ENCODE results near the gene NOD2. TPM values are rescaled to one million over a fixed set of nuclear protein-coding genes. Genes with fewer than 3 reads are reported as not detected.
A peak's percentile ranks its signal among the peaks of the same experiment; 100 is the strongest.

Gene NOD2
- total and polyA plus RNA-seq, 2 of the 13 experiments (the other 11 are each of a cell fraction or from before 2014, with no cell fraction given), result 0.27 to 0.81 TPM

GRCh38 chr16:50719401-50720337 is 26.3 kb downstream of the NOD2 start (continued):
- TF ChIP-seq TCF7L2 (IDR thresholded peaks at IDR 0.05; ENCODE audit: low read depth, low read length), result no peak
- TF ChIP-seq ZNF879 (CRISPR knock-in tag; IDR thresholded peaks at IDR 0.05), result no peak
- TF ChIP-seq ZNF230 (CRISPR knock-in tag; IDR thresholded peaks at IDR 0.05), result no peak
- TF ChIP-seq GABPB1 (CRISPR knock-in tag; IDR thresholded peaks at IDR 0.05), result peak; percentile 52; the same call in 1 of the 2 replicates
- peak; percentile 12; the same call in 1 of the 2 replicates for TF ChIP-seq HNF4A (CRISPR knock-in tag; IDR thresholded peaks at IDR 0.05)
- no peak for TF ChIP-seq ZFP36 (IDR thresholded peaks at IDR 0.05; ENCODE audit: borderline replicate concordance, low read depth, low read length, partially characterized antibody)
- 0 out of 2 replicates have a peak, but pooled peaks have one; percentile 27 for TF ChIP-seq HBP1 (CRISPR knock-in tag; IDR thresholded peaks at IDR 0.05; ENCODE audit: low read depth)
- peak; percentile 56 for TF ChIP-seq RBM39 (IDR thresholded peaks at IDR 0.05; ENCODE audit: low read depth, low read length, poor library complexity, severe bottlenecking)
- no peak for TF ChIP-seq HOXA9 (CRISPR knock-in tag; IDR thresholded peaks at IDR 0.05; ENCODE audit: borderline replicate concordance)
- TF ChIP-seq RXRA (CRISPR knock-in tag; IDR thresholded peaks at IDR 0.05), result peak; percentile 38; the same call in 1 of the 2 replicates
- TF ChIP-seq ZBTB7B (CRISPR knock-in tag; IDR thresholded peaks at IDR 0.05), result peak; percentile 36; the same call in 1 of the 2 replicates
- no peak for TF ChIP-seq ZNF557 (CRISPR knock-in tag; IDR thresholded peaks at IDR 0.05)
- TF ChIP-seq, protein P1, sequence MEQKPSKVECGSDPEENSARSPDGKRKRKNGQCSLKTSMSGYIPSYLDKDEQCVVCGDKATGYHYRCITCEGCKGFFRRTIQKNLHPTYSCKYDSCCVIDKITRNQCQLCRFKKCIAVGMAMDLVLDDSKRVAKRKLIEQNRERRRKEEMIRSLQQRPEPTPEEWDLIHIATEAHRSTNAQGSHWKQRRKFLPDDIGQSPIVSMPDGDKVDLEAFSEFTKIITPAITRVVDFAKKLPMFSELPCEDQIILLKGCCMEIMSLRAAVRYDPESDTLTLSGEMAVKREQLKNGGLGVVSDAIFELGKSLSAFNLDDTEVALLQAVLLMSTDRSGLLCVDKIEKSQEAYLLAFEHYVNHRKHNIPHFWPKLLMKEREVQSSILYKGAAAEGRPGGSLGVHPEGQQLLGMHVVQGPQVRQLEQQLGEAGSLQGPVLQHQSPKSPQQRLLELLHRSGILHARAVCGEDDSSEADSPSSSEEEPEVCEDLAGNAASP (CRISPR knock-in tag; IDR thresholded peaks at IDR 0.05; ENCODE audit: borderline replicate concordance), result peak; percentile 80; the same call in 1 of the 2 replicates
- no peak for TF ChIP-seq MIER2 (CRISPR knock-in tag; IDR thresholded peaks at IDR 0.05)
- TF ChIP-seq ZNF800 (CRISPR knock-in tag; IDR thresholded peaks at IDR 0.05), result no peak
- peak; percentile 43; the same call in 1 of the 2 replicates for TF ChIP-seq ETV5 (CRISPR knock-in tag; IDR thresholded peaks at IDR 0.05; ENCODE audit: borderline replicate concordance)
- TF ChIP-seq SRY (CRISPR knock-in tag; IDR thresholded peaks at IDR 0.05), result 0 out of 2 replicates have a peak, but pooled peaks have one; percentile 64
- TF ChIP-seq, protein P2, sequence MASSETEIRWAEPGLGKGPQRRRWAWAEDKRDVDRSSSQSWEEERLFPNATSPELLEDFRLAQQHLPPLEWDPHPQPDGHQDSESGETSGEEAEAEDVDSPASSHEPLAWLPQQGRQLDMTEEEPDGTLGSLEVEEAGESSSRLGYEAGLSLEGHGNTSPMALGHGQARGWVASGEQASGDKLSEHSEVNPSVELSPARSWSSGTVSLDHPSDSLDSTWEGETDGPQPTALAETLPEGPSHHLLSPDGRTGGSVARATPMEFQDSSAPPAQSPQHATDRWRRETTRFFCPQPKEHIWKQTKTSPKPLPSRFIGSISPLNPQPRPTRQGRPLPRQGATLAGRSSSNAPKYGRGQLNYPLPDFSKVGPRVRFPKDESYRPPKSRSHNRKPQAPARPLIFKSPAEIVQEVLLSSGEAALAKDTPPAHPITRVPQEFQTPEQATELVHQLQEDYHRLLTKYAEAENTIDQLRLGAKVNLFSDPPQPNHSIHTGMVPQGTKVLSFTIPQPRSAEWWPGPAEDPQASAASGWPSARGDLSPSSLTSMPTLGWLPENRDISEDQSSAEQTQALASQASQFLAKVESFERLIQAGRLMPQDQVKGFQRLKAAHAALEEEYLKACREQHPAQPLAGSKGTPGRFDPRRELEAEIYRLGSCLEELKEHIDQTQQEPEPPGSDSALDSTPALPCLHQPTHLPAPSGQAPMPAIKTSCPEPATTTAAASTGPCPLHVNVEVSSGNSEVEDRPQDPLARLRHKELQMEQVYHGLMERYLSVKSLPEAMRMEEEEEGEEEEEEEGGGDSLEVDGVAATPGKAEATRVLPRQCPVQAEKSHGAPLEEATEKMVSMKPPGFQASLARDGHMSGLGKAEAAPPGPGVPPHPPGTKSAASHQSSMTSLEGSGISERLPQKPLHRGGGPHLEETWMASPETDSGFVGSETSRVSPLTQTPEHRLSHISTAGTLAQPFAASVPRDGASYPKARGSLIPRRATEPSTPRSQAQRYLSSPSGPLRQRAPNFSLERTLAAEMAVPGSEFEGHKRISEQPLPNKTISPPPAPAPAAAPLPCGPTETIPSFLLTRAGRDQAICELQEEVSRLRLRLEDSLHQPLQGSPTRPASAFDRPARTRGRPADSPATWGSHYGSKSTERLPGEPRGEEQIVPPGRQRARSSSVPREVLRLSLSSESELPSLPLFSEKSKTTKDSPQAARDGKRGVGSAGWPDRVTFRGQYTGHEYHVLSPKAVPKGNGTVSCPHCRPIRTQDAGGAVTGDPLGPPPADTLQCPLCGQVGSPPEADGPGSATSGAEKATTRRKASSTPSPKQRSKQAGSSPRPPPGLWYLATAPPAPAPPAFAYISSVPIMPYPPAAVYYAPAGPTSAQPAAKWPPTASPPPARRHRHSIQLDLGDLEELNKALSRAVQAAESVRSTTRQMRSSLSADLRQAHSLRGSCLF (CRISPR knock-in tag; IDR thresholded peaks at IDR 0.05; ENCODE audit: borderline replicate concordance), result no peak

All from HepG2 (cell line).